ENCODE data around the gene ARID3C. TPM values are rescaled to one million over a fixed set of nuclear protein-coding genes. Genes with fewer than 3 reads are reported as not detected.

Gene ARID3C
- total and polyA plus RNA-seq, 2 donors (not counting 3 experiments of a cell fraction or from before 2014, with no cell fraction given): not detected

GRCh38 chr9:34580358-34580757, 48.5 kb downstream of the ARID3C start:
- H3K79me2 ChIP-seq (ENCODE audit: control insufficient read depth, insufficient read depth, low read length): no peaks in the 10 kb centered on the region
- no peaks in the 10 kb centered on the region for H3K4me1 ChIP-seq (ENCODE audit: control insufficient read depth, extremely low read depth, insufficient read depth, low read length)
- H3K27me3 ChIP-seq (ENCODE audit: control insufficient read depth in 2 of 2, insufficient read depth in 2 of 2, low read length in 2 of 2): peaks cover 68 to 72% of the 10 kb centered on the region in 2 experiments
- H2AFZ ChIP-seq (ENCODE audit: low read depth, low read length): no peak overlapping the region
- no peak overlapping the region for H3K4me3 ChIP-seq (replicated peaks in 1 of 3; ENCODE audit: insufficient read depth in 1 of 3, low read depth in 1 of 3, low read length in 3 of 3)
- H3K9ac ChIP-seq (replicated peaks; ENCODE audit: extremely low read depth, insufficient read depth, low read length): no peak overlapping the region
- DNase-seq (ENCODE audit: low read depth, low spot score): no peak
- BruUV-seq (replicated peaks): no TSS peak
- POLR2A ChIA-PET: no interaction called here
- TF ChIP-seq MYC (IDR thresholded peaks at IDR 0.05; ENCODE audit: low read depth, low read length) (no peak), POLR2A (IDR thresholded peaks at IDR 0.05; ENCODE audit: low read depth, low read length) (no peak), POLR2AphosphoS5 (IDR thresholded peaks at IDR 0.05; ENCODE audit: insufficient read depth, low read depth, low read length) (no peak), JUN (IDR thresholded peaks at IDR 0.05; ENCODE audit: borderline replicate concordance, insufficient read depth, insufficient read length, low read depth) (no peak), EZH2 (IDR thresholded peaks at IDR 0.05; ENCODE audit: borderline replicate concordance, low read depth, low read length, severe bottlenecking) (no peak), GATA2 (IDR thresholded peaks at IDR 0.05; ENCODE audit: insufficient read depth, insufficient read length, low read depth, low read length) (no peak), FOS (IDR thresholded peaks at IDR 0.05; ENCODE audit: borderline replicate concordance, insufficient read depth, low read length) (no peak)
- TF ChIP-seq, protein P1, sequence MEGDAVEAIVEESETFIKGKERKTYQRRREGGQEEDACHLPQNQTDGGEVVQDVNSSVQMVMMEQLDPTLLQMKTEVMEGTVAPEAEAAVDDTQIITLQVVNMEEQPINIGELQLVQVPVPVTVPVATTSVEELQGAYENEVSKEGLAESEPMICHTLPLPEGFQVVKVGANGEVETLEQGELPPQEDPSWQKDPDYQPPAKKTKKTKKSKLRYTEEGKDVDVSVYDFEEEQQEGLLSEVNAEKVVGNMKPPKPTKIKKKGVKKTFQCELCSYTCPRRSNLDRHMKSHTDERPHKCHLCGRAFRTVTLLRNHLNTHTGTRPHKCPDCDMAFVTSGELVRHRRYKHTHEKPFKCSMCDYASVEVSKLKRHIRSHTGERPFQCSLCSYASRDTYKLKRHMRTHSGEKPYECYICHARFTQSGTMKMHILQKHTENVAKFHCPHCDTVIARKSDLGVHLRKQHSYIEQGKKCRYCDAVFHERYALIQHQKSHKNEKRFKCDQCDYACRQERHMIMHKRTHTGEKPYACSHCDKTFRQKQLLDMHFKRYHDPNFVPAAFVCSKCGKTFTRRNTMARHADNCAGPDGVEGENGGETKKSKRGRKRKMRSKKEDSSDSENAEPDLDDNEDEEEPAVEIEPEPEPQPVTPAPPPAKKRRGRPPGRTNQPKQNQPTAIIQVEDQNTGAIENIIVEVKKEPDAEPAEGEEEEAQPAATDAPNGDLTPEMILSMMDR (IDR thresholded peaks at IDR 0.05; ENCODE audit: extremely low read depth in 1 of 2, insufficient read depth in 1 of 2, low read depth in 1 of 2, low read length in 2 of 2): no peak
- TF ChIP-seq, protein P2, sequence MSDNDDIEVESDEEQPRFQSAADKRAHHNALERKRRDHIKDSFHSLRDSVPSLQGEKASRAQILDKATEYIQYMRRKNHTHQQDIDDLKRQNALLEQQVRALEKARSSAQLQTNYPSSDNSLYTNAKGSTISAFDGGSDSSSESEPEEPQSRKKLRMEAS (IDR thresholded peaks at IDR 0.05; ENCODE audit: insufficient read depth, insufficient read length): no peak
- H3K27ac ChIP-seq (ENCODE audit: insufficient read depth, low read depth, low read length): no peak overlapping the region
- H3K9me3 ChIP-seq (replicated peaks; ENCODE audit: control insufficient read depth, insufficient read depth, low read length): no peaks in the 10 kb centered on the region
- intact Hi-C loops (cut with micrococcal nuclease): no loop called here
- no peak overlapping the region for H3K4me2 ChIP-seq (ENCODE audit: insufficient read depth, low read length)
- CTCF ChIA-PET: interaction anchor here (0.9 to 8.5 kb wide), 7 partner anchors 12 to 176 kb away, joined by 3 to 106 read pairs (median 5); no protein-coding TSS in a partner anchor
- H3K9me1 ChIP-seq (replicated peaks; ENCODE audit: control insufficient read depth, extremely low read depth, insufficient read depth, low read length): no peaks in the 10 kb centered on the region
- H3K36me3 ChIP-seq (ENCODE audit: control insufficient read depth in 2 of 2, extremely low read depth in 1 of 2, insufficient read depth in 2 of 2, low read length in 2 of 2): no peaks in the 10 kb centered on the region
- no peak for FAIRE-seq
- dilution Hi-C loops (cut with MboI; ENCODE audit: extremely low pct_ligation_motif_present, low sequenced_read_pairs): no loop called here
- H4K20me1 ChIP-seq (replicated peaks; ENCODE audit: control insufficient read depth, extremely low read depth, insufficient read depth, low read length): no peaks in the 10 kb centered on the region

Data from endothelial cell of umbilical vein (primary cell).